ENCODE results near the gene DCAF4.

The DCAF4 gene

GRCh38 chr14:73008501-73008900 lies 82.2 kb downstream of the DCAF4 start:
- H3K36me3 ChIP-seq, result peaks cover 36% of the 10 kb centered on the region
- H3K27me3 ChIP-seq (ENCODE audit: insufficient read depth, low read depth, severe bottlenecking), result no peaks in the 10 kb centered on the region
- no peak for DNase-seq
- no peak for TF ChIP-seq CTCF (IDR thresholded peaks at IDR 0.05; ENCODE audit: low read depth, low read length)
- H3K9me3 ChIP-seq (ENCODE audit: severe bottlenecking), result no peaks in the 10 kb centered on the region
- H3K27ac ChIP-seq, result no peak overlapping the region
- no peak overlapping the region for H3K4me3 ChIP-seq (ENCODE audit: low read depth, low read length)
